Skin of body (tissue), 2 donors: ENCODE measurements around the gene STXBP6. TPM values are rescaled to one million over a fixed set of nuclear protein-coding genes. Genes with fewer than 3 reads are reported as not detected.
"Not testable (repeated sequence)": the region's sequence is repeated elsewhere in the genome, so short reads cannot be mapped to it uniquely, and the experiment has no call there.

Source experiments
- DNase-seq: peaks from one replicate; lab custom pipeline; 2025; lab: John Stamatoyannopoulos, UW
- total RNA-seq: library from RNA; depleted of rRNA; stranded (reverse); fragments of >200 nt; gene quantifications from one replicate; pipeline ENCODE4 v1.2.3, GENCODE V29; 2014

STXBP6 gene
- total RNA-seq, 1 donor from 2014 or later: 7.6 TPM

DNA sequence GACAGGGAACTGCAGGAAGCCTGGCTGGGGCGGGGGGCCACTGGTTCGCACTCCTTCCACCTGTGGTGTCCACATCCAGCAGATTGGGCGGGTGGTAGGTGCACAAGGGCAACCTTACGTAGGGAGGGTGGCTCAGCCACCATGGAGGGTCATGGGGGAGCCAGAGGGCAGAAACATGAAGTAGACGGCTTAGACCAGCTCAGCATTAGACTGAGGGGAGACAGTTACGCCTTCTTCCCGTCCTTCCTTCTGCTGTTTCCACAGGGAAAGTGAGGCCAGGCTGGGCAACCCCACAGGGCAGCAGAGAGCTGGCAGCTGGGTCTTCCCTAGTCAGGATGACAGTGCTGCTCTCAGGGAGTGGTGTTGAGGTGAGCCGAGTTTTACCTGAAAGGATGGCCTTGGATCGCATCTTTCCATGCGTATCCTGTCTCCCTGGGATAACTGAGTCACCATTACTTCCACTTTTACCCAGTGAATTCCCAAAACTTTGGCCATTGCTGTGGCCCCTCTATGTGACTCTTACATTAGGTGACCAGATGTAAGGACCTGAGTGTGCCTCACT, 245.9 kb downstream of the STXBP6 start:
- DNase-seq: no peak

DNA sequence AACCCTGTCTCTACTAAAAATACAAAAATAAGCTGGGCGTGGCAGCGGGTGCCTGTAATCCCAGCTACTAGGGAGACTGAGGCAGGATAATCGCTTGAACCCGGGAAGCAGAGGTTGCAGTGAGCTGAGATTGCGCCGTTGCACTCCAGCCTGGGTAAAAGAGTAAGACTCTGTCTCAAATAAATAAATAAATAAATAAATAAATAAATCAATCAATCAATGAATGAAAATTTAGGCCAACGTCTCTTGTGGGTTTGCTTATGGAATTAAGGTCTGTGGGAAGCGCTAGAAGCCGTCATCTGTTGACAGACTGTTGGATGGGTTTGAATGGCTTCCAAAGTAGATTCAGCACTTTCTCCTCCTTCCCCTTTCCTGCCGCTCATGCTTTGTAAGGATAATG, 246.5 kb downstream of the STXBP6 start:
- DNase-seq: not testable (repeated sequence)

DNA sequence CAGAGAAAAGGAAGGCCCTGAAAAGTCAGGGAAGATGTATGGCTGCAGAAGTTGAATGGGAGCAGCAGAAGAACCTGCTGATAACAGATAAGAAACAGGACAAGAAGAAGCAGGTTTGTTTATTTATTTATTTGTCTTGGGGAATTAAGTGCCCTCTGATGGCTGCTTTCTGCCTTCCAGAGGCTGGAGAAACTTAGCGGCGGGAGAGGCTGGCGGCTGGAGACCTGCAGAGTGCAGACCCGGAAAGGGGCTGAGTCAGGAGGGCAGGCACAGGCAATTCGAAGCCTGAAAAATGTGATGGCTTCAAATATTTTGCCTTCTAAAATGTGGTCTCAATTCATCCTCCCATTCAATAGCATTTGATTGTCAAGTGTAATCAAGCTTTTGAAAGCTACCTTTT, 247.7 kb downstream of the STXBP6 start:
- no peak for DNase-seq

DNA sequence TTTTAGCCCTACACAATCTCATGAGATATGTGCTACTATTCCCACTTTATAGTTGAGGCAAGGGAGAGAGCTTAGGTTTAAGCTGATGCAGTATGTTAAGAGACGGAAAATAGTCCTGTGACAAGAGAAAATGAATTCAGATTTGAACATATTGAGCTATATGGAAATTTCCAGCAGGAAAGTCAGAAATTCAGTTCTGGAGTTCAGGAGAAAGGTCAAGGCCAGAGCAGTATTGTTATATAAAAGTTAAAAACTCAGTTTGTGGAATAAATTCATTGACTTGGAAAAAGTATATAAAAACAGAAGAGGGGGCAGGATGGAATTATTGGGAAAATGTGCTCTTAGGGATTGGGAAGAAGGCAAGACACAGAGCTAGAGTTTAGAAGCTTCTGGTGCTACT, 248.9 kb downstream of the STXBP6 start:
- DNase-seq: no peak

DNA sequence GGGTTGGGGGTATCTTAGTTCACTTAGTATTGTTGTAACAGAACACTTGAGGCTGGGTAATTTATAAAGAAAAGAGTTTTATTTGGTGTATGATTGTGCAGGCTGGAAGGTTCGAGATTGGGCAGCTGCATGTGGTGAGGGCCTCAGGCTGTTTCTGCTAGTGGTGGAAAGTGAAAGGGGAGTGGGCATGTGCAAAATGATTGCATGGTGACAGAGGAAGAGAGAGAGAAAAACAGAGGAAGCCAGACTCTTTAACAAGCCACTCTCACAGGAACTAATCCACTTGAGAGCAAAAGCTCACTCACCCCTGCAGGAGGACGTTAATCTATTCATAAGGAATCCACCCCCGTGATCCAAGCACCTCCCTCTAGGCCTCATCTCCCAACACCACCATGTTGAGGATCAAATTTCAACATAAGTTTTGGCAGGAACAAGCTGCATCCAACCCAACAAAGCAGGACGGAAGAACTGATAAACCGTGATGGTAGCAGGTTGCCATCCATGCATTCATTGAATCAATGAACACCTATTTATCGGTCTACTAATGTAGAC, 251.0 kb downstream of the STXBP6 start:
- no peak for DNase-seq

DNA sequence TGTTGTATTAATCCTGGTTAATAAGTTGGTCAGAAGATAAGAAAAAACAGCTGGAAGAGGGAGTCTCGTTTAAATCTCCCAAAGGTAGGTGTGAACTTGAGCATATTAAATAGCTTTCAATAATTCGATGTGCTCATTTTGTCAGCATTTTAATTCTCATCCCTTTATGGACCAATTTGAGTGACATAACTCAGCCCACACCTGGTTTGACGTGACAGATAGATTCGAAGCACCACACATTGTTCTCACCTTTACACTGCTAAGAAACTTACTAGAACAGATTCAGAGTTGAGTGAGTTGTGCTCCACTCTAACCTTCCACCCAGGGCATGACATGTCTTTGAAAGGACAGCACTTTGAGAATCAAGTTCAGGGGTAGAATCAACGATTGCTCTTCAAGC, 254.5 kb downstream of the STXBP6 start:
- DNase-seq: no peak

DNA sequence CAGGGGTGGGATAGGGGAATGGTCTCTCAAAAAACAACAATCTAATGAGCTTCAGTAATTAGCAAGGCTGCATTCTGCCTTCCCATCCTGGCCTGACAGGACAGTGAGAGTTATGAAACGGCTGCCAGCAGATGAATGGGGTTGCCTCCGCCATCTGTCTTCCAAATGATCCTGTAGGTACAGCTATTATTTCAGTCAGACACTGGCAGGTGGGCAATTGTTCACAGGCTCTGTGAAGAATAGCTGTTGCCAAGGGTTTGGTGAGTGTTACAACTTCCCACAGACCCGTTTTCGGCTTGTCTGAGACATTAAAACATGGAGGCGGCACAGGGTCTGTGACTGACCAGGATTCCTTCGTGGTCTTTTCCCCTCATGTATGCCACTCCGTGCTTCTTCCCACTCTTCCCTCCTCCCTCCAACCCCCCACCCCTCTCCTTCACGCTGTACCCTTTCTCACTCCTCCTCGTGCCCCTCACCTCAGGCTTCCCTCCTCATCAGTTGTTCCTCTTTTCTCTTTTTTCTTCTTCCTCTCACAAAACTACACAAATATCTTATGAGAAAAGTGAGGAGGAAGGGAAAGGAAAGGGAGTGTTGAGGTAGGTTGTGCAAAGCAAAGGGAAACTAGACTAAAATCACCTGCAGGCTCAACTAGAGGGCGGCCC, 255.2 kb downstream of the STXBP6 start:
- no peak for DNase-seq

DNA sequence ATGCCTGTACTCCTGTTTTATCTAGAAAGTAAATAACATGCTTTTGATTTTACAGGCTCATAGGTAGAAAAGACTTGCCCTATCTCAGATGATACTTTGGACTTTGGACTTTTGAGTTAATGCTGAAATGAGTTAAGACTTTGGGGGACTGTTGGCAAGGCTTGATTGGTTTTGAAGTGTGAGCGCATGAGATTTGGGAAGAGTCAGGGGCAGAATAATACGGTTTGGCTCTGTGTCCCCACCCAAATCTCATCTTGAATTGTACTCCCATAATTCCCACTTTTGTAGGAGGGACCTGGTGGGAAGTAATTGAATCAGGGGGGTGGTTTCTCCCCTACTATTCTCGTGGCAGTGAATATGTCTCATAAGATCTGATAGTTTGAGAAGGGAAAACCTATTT, 259.8 kb downstream of the STXBP6 start:
- DNase-seq: no peak

DNA sequence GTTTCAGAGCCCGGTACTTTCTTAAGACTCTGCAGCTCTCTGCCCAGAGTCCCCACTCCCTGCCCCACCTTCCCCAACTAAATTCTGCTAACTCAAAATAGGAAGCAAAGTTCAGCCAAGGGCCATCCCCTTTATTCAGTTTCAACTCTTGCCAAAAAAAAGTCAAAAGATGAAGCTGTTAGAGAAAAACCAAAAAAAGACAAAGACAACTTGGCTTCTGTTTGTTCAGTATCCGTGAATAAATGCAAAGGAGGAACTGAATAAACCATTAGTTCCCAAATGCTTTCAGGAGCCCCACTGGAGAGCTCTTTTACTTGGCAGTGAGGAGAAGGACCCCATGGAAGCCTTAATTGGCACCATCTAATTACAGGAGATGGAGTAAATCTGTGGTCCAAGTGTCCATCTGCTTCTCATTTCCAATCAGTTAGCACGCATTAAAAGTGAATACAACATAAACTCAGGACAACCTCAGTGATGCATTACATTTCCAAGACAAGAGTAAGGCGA, 260.5 kb downstream of the STXBP6 start:
- peak; percentile 46 for DNase-seq

DNA sequence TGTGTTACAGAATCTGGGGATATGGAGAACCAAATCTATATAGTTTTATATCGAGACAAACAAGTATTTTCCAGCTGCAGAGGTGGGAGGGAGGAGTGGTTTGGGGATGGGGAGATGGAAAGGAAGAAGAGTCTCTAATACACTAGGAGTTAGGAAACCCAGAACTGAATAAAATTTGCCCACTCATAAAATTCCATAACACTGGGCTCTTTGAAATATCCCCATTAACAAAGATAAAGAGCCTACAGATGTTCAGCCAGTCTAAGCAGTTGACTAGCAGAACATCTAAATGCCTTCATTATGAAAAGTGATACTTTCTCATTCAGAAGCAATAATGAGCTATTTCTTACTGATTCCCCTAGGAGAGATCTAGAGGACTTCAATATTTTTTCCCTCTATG, 264.2 kb downstream of the STXBP6 start:
- no peak for DNase-seq

DNA sequence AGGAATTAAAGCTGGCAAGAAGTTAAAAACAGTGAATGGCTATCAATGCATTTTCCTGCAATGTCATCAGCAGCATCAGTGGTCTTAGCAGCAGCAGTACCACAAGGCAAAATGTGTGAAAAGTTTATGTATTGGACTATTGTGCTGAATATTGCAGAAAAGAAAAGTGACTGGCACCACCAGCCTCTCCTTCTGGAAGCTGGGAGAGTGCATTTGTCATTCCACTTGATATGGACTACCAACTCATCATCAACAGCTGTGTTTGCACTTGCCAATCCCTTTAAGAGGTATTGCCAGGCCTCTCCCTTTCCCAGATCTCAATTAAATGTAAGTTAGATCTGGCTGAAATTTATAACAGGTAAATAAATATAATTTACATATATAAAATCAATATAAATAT, 265.0 kb downstream of the STXBP6 start:
- DNase-seq: no peak

DNA sequence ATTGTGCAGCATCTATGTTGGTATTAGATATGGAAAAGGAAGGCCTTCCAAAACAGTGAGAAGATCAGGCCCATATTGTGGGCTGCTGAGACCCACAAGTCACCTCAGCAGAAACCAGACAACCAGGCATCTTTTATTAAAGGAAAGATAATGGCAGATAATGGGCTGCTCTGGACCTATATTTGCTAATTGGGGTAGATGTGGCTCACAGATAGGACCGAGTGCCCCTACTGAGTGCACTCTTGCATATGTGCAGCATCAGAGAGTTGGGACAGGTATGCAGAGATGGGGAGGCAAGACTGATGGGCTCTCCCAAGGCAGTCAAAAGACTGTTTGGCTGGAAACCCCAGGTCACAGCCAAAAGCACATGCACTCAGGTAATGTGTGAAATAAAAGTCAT, 266.2 kb downstream of the STXBP6 start:
- no peak for DNase-seq

DNA sequence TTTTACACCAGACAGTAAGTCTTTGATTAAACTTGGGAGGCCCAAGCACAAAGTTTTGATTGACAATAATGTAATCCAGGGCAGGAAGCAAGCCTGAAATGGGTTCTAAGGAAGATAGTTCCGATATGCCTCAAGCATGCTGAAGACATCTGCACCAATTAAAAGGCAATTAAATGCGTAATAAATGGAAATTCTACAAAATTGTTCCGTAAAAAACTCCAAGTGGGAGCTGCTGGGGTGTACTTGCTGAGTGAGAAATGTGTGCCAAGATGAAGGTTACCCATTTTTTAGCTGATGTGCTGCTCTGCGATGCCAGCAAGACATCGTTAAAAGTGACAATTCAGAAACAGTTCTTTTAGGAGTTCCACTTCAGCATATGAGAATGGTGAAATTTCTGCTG, 269.7 kb downstream of the STXBP6 start:
- DNase-seq: no peak

DNA sequence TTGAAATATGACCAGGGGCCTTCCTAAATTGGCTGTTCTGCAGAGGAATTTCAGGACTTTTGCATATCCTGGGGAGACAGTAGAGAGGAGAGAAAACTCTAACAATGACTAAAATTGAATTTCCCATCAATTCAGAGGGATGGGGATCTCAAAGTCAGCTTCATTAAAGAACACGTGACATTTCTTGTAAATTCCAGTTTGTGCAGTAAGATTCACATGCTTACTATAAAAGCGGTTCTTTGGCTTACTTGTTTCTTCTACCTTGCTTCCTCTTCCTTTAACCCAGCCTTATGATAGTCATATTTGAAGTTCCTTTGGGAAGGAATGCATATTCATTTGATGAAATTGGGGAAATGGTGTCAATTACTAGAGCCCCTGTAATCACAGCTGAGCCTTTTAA, 272.3 kb downstream of the STXBP6 start:
- DNase-seq: no peak

DNA sequence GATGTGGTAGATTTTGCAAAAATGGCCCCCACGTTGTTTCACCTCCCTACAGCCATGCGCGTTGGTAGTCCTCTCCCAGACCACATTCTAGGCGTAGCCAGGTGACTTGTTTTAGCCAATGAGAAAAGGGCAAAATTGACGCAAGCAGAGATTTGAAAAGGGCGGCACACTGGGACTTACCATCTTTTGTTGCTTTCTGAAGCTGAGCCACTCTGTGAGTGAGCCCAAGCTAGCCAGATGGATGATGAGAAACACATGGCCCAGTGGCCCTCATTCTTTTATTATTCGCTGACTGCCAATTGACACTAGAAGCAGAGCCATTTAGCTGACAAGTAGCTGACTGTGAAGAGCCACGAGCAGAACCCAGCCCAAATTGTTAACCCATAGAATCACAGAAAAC, 274.0 kb downstream of the STXBP6 start:
- no peak for DNase-seq

DNA sequence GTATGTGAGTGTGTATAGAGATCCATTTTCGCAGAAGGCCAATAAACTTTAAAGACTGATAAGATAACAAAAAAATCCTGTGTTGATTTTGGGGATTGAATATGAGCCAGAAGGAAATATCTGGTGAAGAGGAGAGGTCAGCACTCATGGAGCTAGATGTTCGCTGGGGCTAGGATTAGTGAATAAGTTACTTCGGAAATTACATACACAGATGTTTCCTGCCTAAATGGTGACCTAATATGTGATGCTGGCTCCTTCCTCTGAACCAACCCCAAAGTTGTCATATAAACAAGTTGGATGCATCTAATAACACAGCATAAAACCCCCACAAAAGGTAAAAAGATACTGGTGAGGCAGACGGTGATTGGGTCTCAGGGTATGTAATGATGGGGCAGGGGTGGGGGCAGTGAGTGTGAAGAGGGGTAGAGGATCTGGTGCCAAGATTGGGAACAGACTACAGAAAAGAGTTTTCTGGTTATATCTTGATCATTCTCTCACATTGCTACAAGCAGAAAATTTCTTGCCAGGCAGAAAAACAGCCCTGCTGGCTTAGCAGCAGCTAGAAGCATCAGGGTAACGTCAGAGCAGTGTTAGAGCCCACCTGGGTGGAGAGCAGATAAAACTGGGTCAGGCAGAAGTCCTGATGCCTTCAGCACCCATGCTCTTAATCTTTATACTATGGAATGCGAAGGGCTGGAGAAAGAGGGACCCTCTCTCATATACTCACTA, 275.6 kb downstream of the STXBP6 start:
- DNase-seq: peak; percentile 42

DNA sequence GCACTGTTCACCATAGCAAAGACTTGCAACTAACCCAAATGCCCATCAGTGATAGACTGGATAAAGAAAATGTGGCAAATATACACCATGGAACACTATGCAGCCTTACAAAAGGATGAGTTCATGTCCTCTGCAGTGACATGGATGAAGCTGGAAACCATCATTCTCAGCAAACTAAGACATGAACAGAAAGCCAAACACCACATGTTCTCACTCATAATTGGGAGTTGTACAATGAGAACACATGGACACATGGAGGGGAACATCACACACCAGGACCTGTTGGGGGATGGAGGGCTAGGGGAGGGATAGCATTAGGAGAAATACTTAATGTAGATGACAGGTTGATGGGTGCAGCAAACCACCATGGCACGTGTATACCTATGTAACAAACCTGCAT, 276.4 kb downstream of the STXBP6 start:
- not testable (repeated sequence) for DNase-seq

DNA sequence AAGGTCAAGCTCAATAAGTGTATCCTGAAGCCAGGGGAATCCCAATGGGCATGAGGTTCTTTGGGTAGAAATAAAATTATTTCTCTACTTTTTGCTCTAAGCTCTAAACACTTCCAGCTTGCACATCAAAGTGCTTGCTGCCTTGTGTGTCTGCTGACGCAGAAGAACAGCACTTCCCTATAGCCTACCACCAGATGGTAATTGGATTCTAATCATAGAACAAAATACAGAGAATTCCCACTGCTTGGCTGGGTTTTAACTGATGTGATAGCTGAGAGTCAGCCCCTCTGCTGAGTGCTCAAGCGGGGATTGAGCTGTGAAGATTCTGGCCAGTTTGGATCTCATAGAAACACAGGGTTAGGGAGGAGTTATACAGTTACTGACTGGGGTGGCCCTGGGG, 283.5 kb downstream of the STXBP6 start:
- peak; percentile 34 for DNase-seq

DNA sequence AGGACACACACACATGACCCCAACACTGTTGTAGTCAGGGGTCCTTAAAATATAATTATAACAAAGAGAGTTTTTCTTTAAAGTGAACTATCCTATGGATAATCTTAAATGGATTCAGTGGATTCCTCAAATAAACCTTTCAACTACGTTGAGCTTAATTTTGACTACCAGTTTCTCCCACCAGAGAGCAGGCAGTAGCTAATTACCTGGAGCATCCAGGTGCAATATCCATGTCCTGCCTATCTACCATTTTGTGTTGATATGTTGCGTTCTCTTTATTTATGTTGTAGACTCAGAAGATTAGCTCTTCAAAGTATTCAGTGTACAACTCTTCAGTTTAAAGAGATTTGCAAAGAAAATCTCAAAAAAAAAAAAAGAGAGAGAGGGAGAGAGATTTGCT, 288.8 kb downstream of the STXBP6 start:
- DNase-seq: no peak
